Activated CD4-positive, alpha-beta T cell treated with anti-CD3 and anti-CD28 coated beads, Interleukin-2, amount 50 U/mL, for 24 hours (primary cell): ENCODE results near the gene PIEZO1.

Source experiments
- DNase-seq, 2 donors: peaks; one replicate each; pipeline ENCODE4 v3.0.0-alpha.2; 2020; ENCODE audit warnings: low read depth in 1 of 2, low spot score in 1 of 2

Gene PIEZO1

DNA sequence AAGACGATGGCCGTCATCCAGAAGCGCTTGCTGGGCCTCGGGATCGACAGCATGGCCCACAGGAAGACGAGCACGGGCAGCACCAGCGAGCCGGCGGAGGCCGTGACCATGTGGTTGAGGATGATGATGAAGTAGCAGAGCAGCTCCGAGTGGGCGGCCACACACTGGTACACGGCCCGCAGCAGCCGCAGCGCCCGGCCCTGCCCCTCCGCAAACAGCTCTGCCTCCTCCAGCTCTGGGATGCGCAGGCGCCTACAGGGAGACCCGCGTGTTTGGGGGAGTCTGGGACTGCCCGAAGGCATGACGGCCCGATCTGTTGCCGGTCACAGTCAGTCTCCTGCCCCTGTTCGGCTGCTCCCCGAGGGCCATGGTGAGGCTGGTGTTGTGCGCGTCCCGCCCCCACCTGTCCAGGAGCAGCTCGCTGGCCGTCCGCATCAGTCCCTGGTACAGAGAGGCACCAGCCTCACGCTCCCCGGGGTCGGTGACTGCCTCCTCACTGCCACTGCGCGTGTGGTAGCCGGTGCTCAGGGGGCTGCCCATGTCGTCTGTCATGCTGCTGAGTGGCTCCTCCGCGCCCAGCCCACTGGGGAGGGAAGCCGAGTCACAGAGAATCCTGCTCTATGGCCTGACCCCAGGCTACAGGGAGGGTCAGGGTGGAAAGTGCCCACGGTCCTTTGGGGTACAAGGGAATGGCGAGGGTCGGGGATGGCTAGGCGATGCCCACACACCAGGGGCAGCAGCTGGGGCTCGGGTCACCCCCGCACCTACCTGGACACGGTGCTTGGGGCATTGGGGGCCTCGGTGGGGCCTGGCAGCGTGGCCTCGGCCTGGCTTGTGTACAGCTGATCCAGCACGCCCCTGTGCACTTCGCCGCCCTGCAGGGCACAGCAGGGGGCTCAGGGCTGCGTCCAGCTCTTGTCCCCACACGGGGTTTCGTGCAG is 62.9 kb downstream of the PIEZO1 start:
- DNase-seq = no peak

DNA sequence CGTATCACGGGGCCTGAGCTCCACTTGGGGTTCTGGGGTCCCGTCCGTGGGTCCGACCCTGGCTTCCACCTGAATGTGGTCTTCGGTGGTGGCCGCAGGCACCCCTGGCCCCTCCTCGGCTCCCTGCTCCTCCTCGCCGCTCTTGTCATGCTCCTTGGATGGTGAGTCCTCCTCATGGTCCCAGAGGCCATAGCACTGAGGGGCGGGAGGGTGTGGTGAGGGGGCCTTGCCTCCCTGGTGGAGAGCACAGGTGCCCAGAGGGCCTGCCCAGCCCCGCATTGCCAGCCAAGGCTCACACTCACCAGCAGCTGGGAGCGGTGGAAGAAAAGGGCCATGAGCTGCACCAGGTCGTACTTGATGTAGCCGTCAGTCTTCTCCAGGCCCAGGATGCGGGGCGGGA is 63.8 kb downstream of the PIEZO1 start:
- DNase-seq = no peak

DNA sequence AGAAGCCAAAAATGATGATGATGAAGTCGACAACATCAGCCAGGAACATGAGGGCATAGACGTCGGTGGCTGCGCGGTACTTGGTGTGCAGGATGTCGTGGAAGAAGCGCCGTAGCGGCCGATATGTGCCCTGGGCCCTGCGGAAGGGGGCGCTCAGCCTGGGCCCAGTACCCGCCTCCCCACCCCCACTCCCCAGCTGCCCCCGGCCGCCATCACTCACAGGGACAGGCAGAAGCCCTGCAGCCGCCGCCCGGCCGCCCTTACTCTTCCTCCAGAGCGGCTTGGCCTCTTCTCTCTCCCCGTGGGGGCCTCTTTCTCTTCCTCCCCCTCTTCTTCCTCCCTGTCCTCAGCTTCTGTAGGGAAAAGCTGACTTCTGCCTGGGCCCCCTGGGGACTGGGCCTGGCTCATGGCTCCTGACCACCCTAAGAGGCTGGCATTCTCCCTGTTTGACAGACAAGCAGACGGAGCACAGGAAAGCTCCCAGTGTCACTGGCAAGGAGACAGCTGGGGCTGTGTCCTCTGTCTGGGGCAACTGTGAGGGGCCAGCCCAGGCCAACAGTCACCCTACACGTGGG is 64.5 kb downstream of the PIEZO1 start:
- no peak for DNase-seq

DNA sequence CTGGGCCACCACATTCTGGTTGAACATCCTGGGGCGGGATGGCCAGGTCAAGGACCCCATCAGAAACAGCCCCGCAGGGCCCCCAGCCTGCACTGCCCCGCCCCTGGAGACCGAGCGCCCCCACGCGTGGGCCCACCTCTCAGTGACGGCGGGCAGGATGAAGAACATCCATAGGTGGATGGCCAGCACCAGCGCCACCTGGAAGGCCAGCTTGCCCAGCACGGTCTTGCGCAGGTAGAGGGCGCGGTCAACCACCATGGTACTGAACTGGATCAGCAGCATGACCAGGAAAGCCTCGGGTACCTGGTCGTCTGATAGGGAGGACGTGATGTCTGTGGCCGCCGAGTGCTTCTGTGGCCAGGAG is 65.1 kb downstream of the PIEZO1 start:
- DNase-seq = no peak

DNA sequence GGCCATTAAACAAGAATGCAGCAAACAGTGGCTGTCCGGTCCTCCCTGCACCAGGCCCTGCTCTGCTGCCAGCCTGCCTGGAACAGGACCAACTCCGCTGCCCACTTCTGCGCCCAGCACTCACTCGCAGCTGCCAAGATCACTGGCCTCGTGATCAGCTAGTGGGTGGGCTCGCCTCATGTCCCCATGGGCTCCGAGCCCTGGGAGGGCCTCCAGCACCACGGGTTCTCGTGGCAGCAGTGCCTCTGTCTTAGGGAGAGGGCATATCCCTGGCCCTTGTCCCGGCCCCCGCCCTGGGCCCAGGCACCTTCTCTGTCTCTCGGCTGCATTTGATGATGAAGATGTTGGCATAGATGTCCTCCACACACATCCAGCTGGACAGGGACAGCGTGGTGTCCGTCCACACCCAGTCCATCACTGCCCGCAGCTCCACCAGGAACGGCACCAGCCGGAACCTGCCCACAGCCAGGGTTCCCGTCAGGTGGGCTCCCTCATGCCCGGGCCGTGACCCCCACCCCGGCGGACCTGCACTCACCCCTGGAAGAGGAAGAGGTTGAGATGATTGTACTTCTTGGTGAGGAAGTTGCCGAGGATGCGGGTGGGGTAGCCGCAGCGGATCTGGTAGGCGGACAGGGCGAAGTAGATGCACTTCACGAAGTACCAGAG is 65.6 kb downstream of the PIEZO1 start:
- DNase-seq = no peak

DNA sequence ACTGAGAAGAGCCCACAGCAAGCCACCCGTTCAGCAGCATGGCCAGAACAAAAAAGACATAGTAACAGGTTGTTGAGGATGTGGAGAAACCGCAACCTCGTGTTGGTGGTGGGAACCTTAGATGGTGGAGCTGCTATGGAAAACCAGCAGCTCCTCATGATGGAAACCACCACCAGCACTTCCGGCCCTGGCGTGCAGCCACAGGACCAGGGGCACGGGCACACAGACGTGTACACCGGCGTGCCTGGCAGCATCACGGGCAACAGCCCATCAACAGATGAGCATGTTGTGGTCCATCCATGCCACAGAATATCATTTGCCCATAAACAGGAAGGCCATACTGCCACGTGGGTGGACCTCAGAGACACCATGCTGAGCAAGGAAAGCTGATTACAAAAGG is 66.8 kb downstream of the PIEZO1 start:
- no peak for DNase-seq

DNA sequence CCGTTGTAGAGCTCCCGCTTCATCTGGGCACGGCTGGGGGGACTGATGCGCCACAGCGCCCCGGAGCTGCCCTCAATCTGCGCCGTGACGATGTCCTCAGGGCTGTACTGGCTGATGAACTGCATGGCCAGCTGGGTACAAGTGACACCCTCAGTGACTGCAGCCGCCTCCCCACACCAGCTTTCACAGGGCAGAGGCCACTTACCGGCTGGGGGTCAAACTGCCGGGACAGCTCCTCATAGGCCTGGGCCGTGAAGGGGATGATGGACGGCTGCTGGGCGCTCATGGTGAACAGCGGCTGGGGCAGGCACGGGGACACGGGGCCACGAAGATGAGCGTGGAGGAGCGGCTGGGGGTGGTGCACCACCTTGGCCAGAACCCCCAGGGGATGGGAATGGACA is 68.4 kb downstream of the PIEZO1 start:
- DNase-seq = no peak

DNA sequence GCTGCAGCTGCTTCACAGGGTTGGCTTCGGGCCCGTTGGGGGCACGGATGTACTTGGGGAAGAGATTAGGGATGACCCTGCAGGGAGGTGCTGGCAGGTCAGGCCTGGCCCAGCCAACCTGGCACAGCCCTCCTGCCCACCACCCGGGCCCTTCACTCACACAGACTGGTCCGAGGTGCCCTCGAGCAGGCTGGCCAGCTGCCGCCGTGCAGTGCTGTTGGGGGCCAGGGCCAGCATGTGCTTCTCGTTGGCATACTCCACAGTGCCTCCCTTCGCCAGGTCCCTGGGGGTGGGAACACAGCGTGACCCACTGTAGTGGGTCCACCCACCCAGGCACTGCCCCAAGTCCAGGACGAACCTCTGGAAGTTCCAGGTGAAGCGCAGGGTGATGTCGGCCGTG is 68.8 kb downstream of the PIEZO1 start:
- no peak for DNase-seq

DNA sequence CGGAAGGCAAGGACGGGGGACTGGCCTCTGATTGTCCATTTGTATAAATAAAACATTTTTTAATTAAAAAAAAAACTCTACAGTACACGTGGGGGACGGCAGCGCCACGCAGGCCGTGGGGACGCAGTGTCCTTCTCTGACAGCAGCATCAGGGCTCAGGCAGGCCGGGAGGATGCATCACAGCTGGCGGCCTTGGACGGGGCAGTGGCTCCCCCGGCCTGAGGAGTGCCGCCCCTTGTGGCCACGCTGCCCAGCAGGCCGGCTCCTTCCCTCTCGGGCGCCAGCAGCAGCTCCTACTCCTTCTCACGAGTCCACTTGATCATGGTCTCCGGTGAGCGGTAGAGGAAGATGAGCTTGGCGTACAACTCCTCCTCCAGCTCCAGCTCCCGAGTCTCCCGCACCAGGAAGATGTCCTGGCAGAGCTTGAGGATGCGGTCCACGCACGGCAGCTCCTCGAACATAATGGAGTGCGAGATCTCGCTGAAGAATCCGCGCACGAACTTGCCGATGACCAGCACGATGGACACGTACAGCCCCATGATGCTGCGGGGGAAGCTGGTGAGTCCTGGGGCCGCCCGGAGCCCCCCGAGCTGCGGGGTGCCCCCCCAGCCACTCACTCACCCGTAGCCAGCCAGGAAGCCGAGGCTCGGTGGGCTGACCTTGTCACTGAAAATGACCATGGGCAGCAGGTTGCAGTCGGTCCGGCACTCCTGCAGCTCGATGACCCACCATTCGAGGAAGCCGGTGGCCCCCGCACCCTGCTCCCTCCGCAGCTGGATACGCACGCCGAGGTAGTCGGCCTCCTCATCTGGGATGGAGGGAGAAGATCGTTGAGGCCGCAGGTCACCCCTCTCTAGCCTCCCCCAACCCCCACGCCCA is 69.5 kb downstream of the PIEZO1 start:
- no peak for DNase-seq

DNA sequence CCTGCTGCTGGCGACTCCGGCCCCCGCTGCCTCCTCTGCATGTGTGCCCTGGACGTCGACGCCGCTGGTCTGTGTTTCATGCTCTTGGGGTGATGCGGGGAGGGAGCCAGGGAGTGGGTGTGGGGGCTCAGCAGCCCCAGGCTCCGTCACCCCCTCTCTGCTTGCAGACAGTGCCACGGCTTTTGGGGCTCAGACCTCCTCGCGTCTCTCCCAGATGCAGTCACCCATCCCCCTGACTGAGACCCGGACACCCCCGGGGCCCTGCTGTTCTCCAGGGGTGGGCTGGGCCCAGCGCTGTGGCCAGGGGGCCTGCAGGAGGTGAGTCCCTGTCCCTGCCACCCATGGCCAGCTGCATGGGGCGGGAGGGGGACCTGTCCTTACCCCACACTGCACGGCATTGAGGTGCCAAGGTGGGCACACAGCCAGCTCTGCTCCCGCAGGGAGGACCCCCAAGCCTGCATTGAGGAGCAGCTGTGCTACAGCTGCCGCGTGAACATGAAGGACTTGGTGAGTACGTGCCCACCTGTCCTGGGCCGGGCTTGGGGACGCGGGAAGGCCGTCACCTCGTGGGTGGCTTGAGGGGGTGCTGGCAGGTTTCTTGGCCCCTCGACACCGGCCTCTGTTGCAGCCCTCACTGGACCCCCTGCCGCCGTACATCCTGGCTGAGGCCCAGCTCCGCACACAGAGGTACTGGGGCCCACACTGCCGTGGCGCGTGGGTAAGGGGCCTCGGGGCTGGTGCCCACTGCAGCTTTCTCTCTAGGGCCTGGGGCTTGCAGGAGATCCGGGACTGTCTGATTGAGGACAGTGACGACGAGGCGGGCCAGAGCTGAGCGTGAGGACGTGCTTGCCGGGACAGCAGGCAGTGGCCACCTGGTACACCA is 70.4 kb downstream of the PIEZO1 start:
- no peak for DNase-seq

DNA sequence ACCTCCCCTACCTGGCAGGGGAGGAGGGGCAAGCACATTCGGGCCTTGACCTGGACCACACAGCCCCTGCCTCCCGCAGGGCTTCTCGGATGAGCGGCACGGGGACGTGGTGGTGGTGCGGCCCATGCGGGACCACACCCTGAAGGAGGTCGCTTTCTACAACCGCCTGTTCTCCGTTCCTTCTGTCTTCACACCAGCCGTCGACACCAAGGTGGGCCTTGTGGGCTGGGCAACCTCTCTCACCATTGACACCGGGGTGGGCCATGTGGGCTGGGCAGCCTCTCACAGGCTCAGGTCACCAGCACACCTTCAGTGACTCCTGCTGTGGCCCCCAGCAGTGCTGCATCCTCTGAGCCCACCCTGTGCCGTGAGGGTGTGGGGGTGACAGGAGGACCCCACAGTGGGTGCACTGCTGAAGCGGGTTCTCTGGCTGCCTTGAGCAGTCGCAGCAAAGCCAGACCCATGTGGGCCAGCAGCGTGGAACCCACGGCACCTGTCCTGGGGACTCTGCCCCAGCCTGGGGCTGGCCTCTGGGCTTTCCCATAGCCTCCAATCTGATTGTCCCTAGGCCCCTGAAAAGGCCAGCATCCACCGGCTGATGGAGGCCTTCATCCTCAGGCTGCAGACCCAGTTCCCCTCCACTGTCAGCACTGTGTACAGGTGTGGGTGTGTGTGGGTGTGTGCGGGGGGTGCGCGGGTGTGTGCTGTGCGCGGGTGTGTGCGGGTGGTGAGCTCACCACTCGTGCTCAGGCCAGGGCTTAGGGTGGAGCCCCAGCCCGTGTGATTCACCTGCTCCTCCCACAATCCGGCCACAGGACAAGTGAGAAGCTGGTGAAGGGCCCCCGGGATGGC is 71.2 kb downstream of the PIEZO1 start:
- no peak for DNase-seq

DNA sequence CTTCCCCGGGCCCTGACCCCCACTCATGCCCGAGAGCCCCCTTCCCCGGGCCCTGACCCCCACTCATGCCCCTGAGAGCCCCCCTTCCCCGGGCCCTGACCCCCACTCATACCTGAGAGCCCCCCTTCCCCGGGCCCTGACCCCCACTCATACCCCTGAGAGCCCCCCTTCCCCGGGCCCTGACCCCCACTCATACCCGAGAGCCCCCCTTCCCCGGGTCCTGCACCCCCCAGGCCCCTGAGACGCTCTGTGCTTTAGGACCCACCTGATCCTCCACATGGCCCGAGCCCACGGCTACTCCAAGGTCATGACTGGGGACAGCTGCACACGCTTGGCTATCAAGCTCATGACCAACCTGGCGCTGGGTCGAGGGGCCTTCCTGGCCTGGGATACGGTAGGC is 72.0 kb downstream of the PIEZO1 start:
- DNase-seq = no peak

DNA sequence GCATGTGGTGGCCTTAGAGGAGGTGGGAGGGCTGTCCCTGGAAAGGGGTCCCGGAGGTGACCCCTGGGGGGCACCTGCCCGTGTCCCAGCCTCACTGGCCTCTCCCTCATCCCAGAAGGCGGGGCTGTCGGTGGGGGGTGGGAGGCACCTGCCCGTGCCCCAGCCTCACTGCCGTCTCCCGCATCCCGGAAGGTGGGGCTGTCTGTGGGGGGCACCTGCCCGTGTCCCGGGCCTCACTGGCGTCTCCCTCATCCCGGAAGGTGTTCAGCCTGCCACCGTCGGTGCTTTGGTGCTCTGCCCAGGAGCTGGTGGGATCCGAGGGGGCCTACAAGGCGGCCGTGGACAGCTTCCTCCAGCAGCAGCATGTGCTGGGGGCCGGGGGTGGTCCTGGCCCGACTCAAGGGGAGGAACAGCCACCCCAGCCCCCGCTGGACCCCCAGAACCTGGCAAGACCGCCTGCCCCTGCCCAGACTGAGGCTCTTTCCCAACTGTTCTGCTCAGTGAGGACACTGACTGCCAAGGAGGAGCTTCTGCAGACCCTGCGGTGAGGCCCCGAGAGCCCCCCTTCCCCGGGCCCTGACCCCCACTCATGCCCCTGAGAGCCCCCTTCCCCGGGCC is 72.5 kb downstream of the PIEZO1 start:
- DNase-seq = no peak

DNA sequence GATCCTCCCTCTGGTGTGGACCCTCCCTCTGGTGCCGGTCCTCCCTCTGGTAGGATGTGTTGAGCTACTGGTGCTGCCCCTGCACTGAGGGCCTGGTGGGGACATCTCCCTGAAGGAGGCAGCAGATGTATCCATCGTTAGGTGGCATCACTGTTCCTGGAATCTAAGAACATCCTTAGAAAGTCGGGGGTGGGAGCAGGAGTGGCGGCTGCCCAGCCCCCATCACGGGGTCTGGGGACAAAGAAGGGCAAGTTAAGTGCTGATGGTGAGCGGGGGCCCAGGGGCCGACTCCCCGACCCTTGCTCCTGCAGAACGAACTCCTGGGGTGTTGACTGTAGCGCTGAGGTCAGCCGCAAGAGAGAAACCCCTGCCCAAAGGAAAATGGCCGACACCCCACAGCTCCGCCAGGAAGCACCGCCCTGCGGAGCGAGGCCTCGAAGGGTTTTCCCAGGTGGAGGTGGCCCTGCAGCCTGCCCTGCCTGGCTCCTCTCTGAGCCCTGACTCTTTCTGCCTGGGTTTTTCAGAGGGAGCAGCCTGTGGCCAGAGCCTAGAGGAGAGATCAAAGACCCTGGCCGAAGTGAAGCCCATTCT is 73.2 kb downstream of the PIEZO1 start:
- no peak for DNase-seq

DNA sequence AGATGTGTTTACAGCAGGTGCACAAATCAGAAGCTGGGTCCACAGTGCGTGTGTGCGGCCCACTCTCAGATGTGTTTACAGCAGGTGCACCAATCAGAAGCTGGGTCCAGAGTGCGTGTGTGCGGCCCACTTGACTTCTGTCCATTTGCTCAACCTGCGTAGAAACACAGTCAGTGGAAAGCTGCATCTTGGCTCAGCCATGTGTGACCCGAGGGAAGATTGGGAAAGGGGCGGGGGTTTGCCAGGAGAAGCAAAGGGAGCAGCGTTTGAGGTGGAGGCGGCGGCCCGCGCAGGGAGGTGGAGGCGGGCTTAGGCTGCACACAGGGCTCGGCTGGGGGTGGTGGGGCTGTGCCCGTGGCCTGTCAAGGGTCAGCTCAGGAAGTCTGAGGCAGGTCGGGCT is 74.5 kb downstream of the PIEZO1 start:
- no peak for DNase-seq

DNA sequence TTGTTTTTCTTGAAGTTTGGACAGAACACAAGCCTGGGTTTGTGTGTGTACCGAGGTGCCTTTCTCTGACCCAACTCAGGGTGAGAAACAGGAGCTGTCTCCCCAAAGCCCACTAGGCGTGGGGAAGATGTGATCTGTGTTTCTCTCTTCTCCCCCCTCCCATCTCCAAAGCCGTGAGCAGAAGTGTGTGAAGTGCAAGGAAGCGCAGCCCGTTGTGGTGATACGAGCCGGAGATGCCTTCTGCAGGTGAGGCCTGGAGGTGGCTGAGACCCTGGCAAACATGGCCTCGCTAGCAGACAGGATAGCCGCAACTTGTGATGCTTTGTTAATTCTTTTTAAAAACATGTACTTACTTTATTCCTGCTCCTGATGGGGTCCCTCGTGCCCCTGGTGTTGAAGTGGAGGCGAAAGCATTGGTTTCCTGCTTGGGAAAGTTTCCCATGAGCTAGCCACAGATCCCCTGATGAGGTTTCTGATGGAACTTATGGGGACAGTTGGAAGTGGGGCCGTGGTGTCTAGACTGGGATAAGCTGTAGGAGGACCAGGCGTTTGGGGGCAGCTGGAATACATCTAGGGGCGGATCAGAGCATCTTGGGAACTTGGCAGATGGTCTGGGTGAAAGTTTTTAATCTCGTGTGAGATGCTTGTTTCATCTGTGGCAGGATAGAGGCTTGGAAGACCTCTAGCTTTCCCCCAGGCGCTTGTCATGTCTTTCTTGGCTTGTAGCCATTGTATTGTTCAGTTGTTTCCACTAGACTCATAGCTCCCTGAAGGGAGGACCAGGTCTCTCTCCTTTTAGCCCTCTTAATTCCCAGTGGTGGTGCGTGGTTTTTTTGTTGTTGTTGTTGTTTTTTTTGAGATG is 77.8 kb downstream of the PIEZO1 start:
- DNase-seq = no peak

DNA sequence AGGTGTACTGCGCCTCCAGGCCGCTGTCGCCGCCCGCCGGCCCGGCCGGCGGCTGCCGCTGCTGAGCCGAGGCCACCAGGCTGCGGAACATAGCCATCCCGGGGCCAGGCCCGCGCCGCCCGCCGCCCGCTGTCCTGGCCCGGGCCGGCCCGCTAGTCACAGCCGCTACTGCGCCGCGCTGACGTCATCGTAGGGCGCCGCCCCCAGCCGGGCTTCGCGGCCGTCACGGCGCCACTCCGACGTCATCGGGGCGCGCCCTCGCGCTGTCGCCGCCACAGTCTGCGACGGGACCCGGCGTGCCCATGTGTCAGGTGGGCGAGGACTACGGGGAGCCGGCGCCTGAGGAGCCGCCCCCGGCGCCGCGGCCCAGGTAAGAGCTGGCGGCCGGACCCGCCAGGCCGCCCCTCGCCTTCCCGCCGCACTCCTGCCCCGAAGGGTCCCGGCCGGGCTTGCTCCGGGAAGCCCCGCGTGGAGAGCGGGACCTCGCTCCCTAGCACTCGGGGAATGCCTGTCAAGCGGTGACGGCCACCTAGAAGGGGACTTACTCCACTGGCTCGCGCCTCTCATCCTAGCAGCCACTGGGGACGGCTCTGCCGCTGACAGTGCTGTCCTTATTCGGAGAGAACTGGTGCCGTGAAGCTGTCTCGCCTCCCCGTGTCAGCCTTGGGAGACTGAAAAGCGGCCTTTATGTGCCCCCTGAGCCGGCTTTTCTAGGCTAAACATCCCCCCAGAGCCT is 78.6 kb downstream of the PIEZO1 start, which contains the start of the genes CTU2 and RNF166:
Gene CTU2, plus strand, starts transcription at position 275 of the 736 bp plus-strand sequence. Its CDS starts 28 bp downstream, at position 303.
Gene RNF166, minus strand, starts transcription at position 180 of the 736 bp plus-strand sequence. Its CDS starts 83 bp downstream, at position 97.
- DNase-seq = peak; percentile 84 to 85
